ENCODE data around the gene NMNAT2. TPM values are rescaled to one million over a fixed set of nuclear protein-coding genes. Genes with fewer than 3 reads are reported as not detected.

The NMNAT2 gene
- polyA plus RNA-seq, 3 donors = 0.22 to 0.43 TPM; not detected in 1

DNA sequence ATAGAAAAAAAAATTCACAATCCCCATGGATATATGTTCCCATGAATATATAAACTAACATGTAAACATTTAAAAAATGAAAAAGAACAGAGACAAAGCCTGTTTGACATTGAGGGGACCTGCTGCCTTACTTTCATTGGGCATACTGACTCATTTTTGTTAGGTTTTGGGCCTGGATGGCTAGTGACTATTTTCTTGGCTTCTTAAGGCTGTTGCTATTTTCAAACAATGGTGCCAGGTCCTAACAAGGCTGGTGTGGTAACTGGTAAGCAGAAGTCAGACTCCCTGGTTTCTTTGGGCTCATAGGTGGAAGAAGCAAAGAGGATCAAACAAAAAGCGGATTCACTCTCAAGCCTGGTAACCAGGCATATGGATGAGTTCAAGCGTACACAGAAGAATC is 181.1 kb downstream of the NMNAT2 start:
- Histone ChIP-seq H3K9me3 (replicated peaks in 1 of 2; ENCODE audit: control insufficient read depth in 1 of 2, insufficient read depth in 1 of 2, low read length in 2 of 2) (no peaks in the 10 kb centered on the region), H3K4me2 (replicated peaks; ENCODE audit: extremely low read depth, low read length, poor library complexity, severe bottlenecking) (no peak overlapping the region), H3K27ac (ENCODE audit: low read depth in 1 of 2, low read length in 2 of 2) (no peak overlapping the region), H3K4me3 (replicated peaks in 1 of 3; ENCODE audit: low read depth in 2 of 3, low read length in 3 of 3) (no peak overlapping the region), H3K27me3 (ENCODE audit: control insufficient read depth in 2 of 2, insufficient read depth in 2 of 2, low read length in 2 of 2) (no peaks in the 10 kb centered on the region), H4K20me1 (ENCODE audit: insufficient read depth, low read length) (no peaks in the 10 kb centered on the region), H3K79me2 (ENCODE audit: insufficient read depth, low read length) (no peaks in the 10 kb centered on the region), H3K4me1 (ENCODE audit: control insufficient read depth in 1 of 2, insufficient read depth in 2 of 2, low read length in 2 of 2) (no peaks in the 10 kb centered on the region), H3K36me3 (replicated peaks in 1 of 2; ENCODE audit: control insufficient read depth in 1 of 2, insufficient read depth in 2 of 2, low read length in 2 of 2) (no peaks in the 10 kb centered on the region), H3K9ac (ENCODE audit: insufficient read depth, low read length, poor library complexity, severe bottlenecking) (no peak overlapping the region), H2AFZ (ENCODE audit: insufficient read depth, low read depth, low read length, poor library complexity, severe bottlenecking) (no peak overlapping the region)
- no peaks in the 10 kb centered on the region for H3K36me3 Mint-ChIP-seq
- peaks cover 5 to 11% (median 11%) of the 10 kb centered on the region in 3 donors for H3K27me3 Mint-ChIP-seq (ENCODE audit: low read depth in 3 of 3)
- peaks cover 0 to 3% (median 0%) of the 10 kb centered on the region in 7 donors for H3K9me3 Mint-ChIP-seq
- H3K4me3 Mint-ChIP-seq = no peak overlapping the region
- TF ChIP-seq CTCF (IDR thresholded peaks at IDR 0.05) = no peak
- H3K4me1 Mint-ChIP-seq = peaks cover 9% of the 10 kb centered on the region
- no peak for DNase-seq
- intact Hi-C loops (cut with micrococcal nuclease) = loop anchor here in 1 of 2 donors (10.0 kb wide), 1 partner anchor 272 kb away; no protein-coding TSS in a partner anchor
- 100% methylated on average over 1 of the region's 2 CpGs for WGBS (ENCODE audit: insufficient coverage)
- H3K27ac Mint-ChIP-seq = no peak overlapping the region

DNA sequence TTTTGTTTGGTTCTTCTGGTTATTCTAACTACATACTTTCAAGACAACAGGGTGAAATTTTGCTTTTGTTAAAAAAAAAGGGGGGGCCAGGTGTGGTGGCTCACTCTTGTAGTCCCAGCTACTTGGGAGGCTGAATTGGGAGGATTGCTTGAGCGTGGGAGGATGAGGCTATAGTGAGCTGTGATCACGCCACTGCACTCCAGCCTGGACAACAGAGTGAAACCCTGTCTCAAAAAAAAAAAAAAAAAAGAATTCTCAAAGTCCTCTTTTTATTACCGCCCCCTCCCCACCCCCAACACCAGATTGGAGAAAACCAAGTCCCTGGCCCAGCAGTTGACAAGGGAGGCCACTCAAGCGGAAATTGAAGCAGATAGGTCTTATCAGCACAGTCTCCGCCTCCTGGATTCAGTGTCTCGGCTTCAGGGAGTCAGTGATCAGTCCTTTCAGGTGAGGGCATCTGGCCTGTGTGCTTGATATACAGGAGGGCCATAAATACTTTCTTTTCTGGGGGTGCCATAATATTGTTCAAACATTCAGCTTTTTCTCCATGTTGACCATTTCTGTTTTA is 181.9 kb downstream of the NMNAT2 start:
- Histone ChIP-seq H3K9me3 (replicated peaks in 1 of 2; ENCODE audit: control insufficient read depth in 1 of 2, insufficient read depth in 1 of 2, low read length in 2 of 2) (no peaks in the 10 kb centered on the region), H3K79me2 (ENCODE audit: insufficient read depth, low read length) (no peaks in the 10 kb centered on the region), H3K27ac (ENCODE audit: low read depth in 1 of 2, low read length in 2 of 2) (no peak overlapping the region), H3K4me2 (replicated peaks; ENCODE audit: extremely low read depth, low read length, poor library complexity, severe bottlenecking) (no peak overlapping the region), H3K27me3 (ENCODE audit: control insufficient read depth in 2 of 2, insufficient read depth in 2 of 2, low read length in 2 of 2) (no peaks in the 10 kb centered on the region), H3K4me1 (ENCODE audit: control insufficient read depth in 1 of 2, insufficient read depth in 2 of 2, low read length in 2 of 2) (no peaks in the 10 kb centered on the region), H4K20me1 (ENCODE audit: insufficient read depth, low read length) (no peaks in the 10 kb centered on the region), H3K9ac (ENCODE audit: insufficient read depth, low read length, poor library complexity, severe bottlenecking) (no peak overlapping the region), H2AFZ (ENCODE audit: insufficient read depth, low read depth, low read length, poor library complexity, severe bottlenecking) (no peak overlapping the region), H3K36me3 (replicated peaks in 1 of 2; ENCODE audit: control insufficient read depth in 1 of 2, insufficient read depth in 2 of 2, low read length in 2 of 2) (no peaks in the 10 kb centered on the region), H3K4me3 (replicated peaks in 1 of 3; ENCODE audit: low read depth in 2 of 3, low read length in 3 of 3) (no peak overlapping the region)
- Mint-ChIP-seq H3K36me3 (no peaks in the 10 kb centered on the region), H3K4me1 (peaks cover 9% of the 10 kb centered on the region), H3K27ac (no peak overlapping the region), H3K27me3 (ENCODE audit: low read depth in 3 of 3) (peaks cover 4 to 11% (median 11%) of the 10 kb centered on the region in 3 donors), H3K9me3 (peaks cover 0 to 3% (median 0%) of the 10 kb centered on the region in 7 donors), H3K4me3 (no peak overlapping the region)
- no peak for DNase-seq
- WGBS (ENCODE audit: insufficient coverage) = no CpG with 5 or more reads among the region's 6 CpGs
- no peak for TF ChIP-seq CTCF (IDR thresholded peaks at IDR 0.05)
- intact Hi-C loops (cut with micrococcal nuclease) = loop anchor here in 1 of 2 donors (10.0 kb wide), 1 partner anchor 271 kb away; no protein-coding TSS in a partner anchor

All from CD14-positive monocyte (primary cell).